ENCODE data around the gene SLC39A3. TPM values are rescaled to one million over a fixed set of nuclear protein-coding genes. Genes with fewer than 3 reads are reported as not detected.

Gene SLC39A3
- total and polyA plus RNA-seq, 8 donors: 18.3 to 33.6 (median 22.8) TPM

GRCh38 chr19:2785244-2785997, 45.6 kb upstream of the SLC39A3 start, which contains the start of gene THOP1:
TSS of gene THOP1 (plus strand) at chr19:2785503. CDS start at chr19:2785663, 160 bp downstream.
- Histone ChIP-seq H3K4me3 (peak within 1 kb of the TSS; percentile 97), H3K4me1 (peaks cover 26 to 55% of the 10 kb centered on the region in 2 donors), H3K27ac (peak within 1 kb of the TSS; percentile 39 to 74), H3K36me3 (peaks cover 0 to 2% of the 10 kb centered on the region in 2 donors), H3K9me3 (no peaks in the 10 kb centered on the region), H3K27me3 (no peaks in the 10 kb centered on the region)
- TF ChIP-seq, protein P1, sequence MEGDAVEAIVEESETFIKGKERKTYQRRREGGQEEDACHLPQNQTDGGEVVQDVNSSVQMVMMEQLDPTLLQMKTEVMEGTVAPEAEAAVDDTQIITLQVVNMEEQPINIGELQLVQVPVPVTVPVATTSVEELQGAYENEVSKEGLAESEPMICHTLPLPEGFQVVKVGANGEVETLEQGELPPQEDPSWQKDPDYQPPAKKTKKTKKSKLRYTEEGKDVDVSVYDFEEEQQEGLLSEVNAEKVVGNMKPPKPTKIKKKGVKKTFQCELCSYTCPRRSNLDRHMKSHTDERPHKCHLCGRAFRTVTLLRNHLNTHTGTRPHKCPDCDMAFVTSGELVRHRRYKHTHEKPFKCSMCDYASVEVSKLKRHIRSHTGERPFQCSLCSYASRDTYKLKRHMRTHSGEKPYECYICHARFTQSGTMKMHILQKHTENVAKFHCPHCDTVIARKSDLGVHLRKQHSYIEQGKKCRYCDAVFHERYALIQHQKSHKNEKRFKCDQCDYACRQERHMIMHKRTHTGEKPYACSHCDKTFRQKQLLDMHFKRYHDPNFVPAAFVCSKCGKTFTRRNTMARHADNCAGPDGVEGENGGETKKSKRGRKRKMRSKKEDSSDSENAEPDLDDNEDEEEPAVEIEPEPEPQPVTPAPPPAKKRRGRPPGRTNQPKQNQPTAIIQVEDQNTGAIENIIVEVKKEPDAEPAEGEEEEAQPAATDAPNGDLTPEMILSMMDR (IDR thresholded peaks at IDR 0.05): peak in 1 of 2 donors; percentile 20
- DNase-seq (peak; percentile 97 to 100 (median 99)), ATAC-seq (peak; percentile 95)
- intact Hi-C loops (cut with DNase I): no loop called here

- no peaks in the 10 kb centered on the region for H3K27me3 ChIP-seq
- ATAC-seq (no peak), DNase-seq (no peak)
- intact Hi-C loops (cut with DNase I): no loop called here
- peaks cover 0 to 7% of the 10 kb centered on the region in 2 donors for H3K36me3 ChIP-seq
- no peaks in the 10 kb centered on the region for H3K9me3 ChIP-seq
- H3K4me3 ChIP-seq: peak overlapping the region; percentile 96 to 97
- TF ChIP-seq, protein P1 (IDR thresholded peaks at IDR 0.05): no peak
- H3K4me1 ChIP-seq: peaks cover 26 to 55% of the 10 kb centered on the region in 2 donors
- peak overlapping the region; percentile 82 to 91 for H3K27ac ChIP-seq
Observed at GRCh38 chr19:2783781-2784145, 43.9 kb upstream of the SLC39A3 start.

- Histone ChIP-seq H3K4me1 (peaks cover 26 to 55% of the 10 kb centered on the region in 2 donors), H3K9me3 (no peaks in the 10 kb centered on the region), H3K36me3 (peaks cover 0 to 8% of the 10 kb centered on the region in 2 donors), H3K27ac (peak within 1 kb of the TSS; percentile 82 to 91), H3K4me3 (peak within 1 kb of the TSS; percentile 96 to 97), H3K27me3 (no peaks in the 10 kb centered on the region)
- DNase-seq (peak; percentile 97 to 99 (median 98)), ATAC-seq (peak; percentile 88)
- TF ChIP-seq, protein P1 (IDR thresholded peaks at IDR 0.05): peak; percentile 24 to 55
- intact Hi-C loops (cut with DNase I): no loop called here
Observed at GRCh38 chr19:2782936-2783780, 43.3 kb upstream of the SLC39A3 start, which contains the start of gene SGTA. TSS of gene SGTA (minus strand) at chr19:2783273. CDS start at chr19:2769068, 14,205 bp downstream.

- Histone ChIP-seq H3K9me3 (no peaks in the 10 kb centered on the region), H3K27ac (peak overlapping the region; percentile 82 to 91), H3K4me1 (peaks cover 26 to 55% of the 10 kb centered on the region in 2 donors), H3K27me3 (no peaks in the 10 kb centered on the region), H3K4me3 (peak overlapping the region; percentile 96 to 97), H3K36me3 (peaks cover 0 to 13% of the 10 kb centered on the region in 2 donors)
- no peak for DNase-seq
- TF ChIP-seq, protein P1 (IDR thresholded peaks at IDR 0.05): peak in 1 of 2 donors; percentile 4
- intact Hi-C loops (cut with DNase I): no loop called here
- ATAC-seq: no peak
Observed at GRCh38 chr19:2782329-2782935, 42.6 kb upstream of the SLC39A3 start.

Measured in left lung (tissue), 10 donors.